Adrenal gland (tissue), 12 donors: Measurements from ENCODE around the gene IPO11. TPM values are rescaled to one million over a fixed set of nuclear protein-coding genes. Genes with fewer than 3 reads are reported as not detected.

Experiments used
- DNase-seq, 7 donors: peaks; one replicate each; pipeline ENCODE4 v3.0.0-alpha.2; 2019 to 2020
- H3K27ac ChIP-seq, 5 donors: fragments of 200-600 bp; sonication (generic) in 4 of 5; 1 replicate in 3 of 5; 2 replicates in 2 of 5; pipeline versions ENCODE4 v1.5.1 to v1.8.0; 2016 to 2020; ENCODE audit warnings: mild to moderate bottlenecking in 1 of 5
- H3K27me3 ChIP-seq: fragments of 200-600 bp; 2 replicates; pipeline ENCODE4 v1.8.0; 2021
- H3K36me3 ChIP-seq, 2 donors: fragments of 200-600 bp; replicated peaks in 1 of 2; 1 replicate in 1 of 2; 2 replicates in 1 of 2; pipeline versions ENCODE4 v1.5.1 to v1.8.0; 2018 to 2022
- H3K4me1 ChIP-seq, 2 donors: fragments of 200-600 bp; replicated peaks in 1 of 2; 1 replicate in 1 of 2; 2 replicates in 1 of 2; pipeline versions ENCODE4 v1.5.1 to v1.8.0; 2018 to 2021
- H3K4me3 ChIP-seq, 4 donors: fragments of 200-600 bp; sonication (generic) in 3 of 4; one replicate each; pipeline ENCODE4 v1.5.1; 2016 to 2018
- H3K9me3 ChIP-seq, 3 donors: fragments of 200-600 bp; sonication (generic) in 1 of 3; replicated peaks in 1 of 3; 1 replicate in 2 of 3; 2 replicates in 1 of 3; pipeline versions ENCODE4 v1.5.1 to v1.8.0; 2016 to 2021
- POLR2A ChIP-seq, 2 donors: fragments of 450-650 bp; IDR thresholded peaks; one replicate each; pipeline ENCODE4 v1.6.1; 2017; ENCODE audit warnings: antibody characterized with exemption in 2 of 2, mild to moderate bottlenecking in 2 of 2, moderate library complexity in 1 of 2
- WGBS, 4 donors: extraction: QIAGEN DNeasy Blood & Tissue Kit in 2 of 4; methylation state at CpG; one replicate each; pipeline versions ENCODE4 v1.1.5 to v1.1.7; 2013 to 2017; 5-methylcytosine and 5-hydroxymethylcytosine counted together
- intact Hi-C, 2 donors: fragments of 100-400 bp; cut with DNase I; formaldehyde crosslinking; loops; one replicate each; pipeline versions ENCODE4 v1.14.1 to v1.15.0; 2022 to 2023
- polyA plus RNA-seq, 3 donors: library from polyadenylated mRNA; stranded (reverse); fragments of 200-250 nt in 2 of 3; fragments of 350-450 nt in 1 of 3; fragmentation: Illumina TruSeq in 1 of 3; extraction: RNeasy Lipid Tissue Mini Kit (QIAGEN cat#74804) in 1 of 3; gene quantifications; one replicate each; pipeline ENCODE4 v1.2.3, GENCODE V29; 2013 to 2014
- total RNA-seq, 9 donors: library from RNA; depleted of rRNA in 4 of 9; stranded (reverse); fragments of >200 nt in 4 of 9; fragments of 120-200 nt in 1 of 9; fragmentation: NEBNext Ultra II Directional in 1 of 9; extraction: Animal tissue kit (Norgen Biotek cat#: 25700) in 1 of 9; gene quantifications; one replicate each; pipeline versions ENCODE4 v1.1.0 to v1.2.4, GENCODE V29; 2013 to 2023
- TF ChIP-seq, protein P1 (sequence below), 6 experiments: fragments of 450-650 bp in 4 of 6; fragments of 200-600 bp in 2 of 6; sonication (generic) in 1 of 6; IDR thresholded peaks; 1 replicate in 5 of 6; 2 replicates in 1 of 6; pipeline versions ENCODE4 v1.5.1 to v1.8.0; 2016 to 2021; ENCODE audit warnings: antibody characterized with exemption in 6 of 6, mild to moderate bottlenecking in 2 of 6, moderate library complexity in 1 of 6
- donor health status: healthy with polysubstance abuse.
- donor health status: Bipolar disorder and iron deficiency.
- donor health status: DM: yes; HTN: yes; CAD: no.
- donor health status: DM: no; HTN: no; CAD: no.
- donor health status: DM: no; HTN: no; CAD: no.
- donor health status: DM: yes; HTN: yes; CAD: no.

IPO11 gene
- total and polyA plus RNA-seq, 12 donors = 6.0 to 33.3 (median 23.7) TPM

GRCh38 chr5:62547945-62548630 is 135.5 kb downstream of the IPO11 start:
- Histone ChIP-seq H3K27ac (no peak overlapping the region), H3K27me3 (no peaks in the 10 kb centered on the region), H3K36me3 (no peaks in the 10 kb centered on the region), H3K4me3 (no peak overlapping the region), H3K9me3 (no peaks in the 10 kb centered on the region), H3K4me1 (no peaks in the 10 kb centered on the region)
- intact Hi-C loops = no loop called here
- whole genome bisulfite sequencing, 4 donors = 83 to 84% (median 83%) methylated on average over 3 of the region's 3 CpGs
- no peak for TF ChIP-seq POLR2A (IDR thresholded peaks at IDR 0.05)
- TF ChIP-seq, protein P1, sequence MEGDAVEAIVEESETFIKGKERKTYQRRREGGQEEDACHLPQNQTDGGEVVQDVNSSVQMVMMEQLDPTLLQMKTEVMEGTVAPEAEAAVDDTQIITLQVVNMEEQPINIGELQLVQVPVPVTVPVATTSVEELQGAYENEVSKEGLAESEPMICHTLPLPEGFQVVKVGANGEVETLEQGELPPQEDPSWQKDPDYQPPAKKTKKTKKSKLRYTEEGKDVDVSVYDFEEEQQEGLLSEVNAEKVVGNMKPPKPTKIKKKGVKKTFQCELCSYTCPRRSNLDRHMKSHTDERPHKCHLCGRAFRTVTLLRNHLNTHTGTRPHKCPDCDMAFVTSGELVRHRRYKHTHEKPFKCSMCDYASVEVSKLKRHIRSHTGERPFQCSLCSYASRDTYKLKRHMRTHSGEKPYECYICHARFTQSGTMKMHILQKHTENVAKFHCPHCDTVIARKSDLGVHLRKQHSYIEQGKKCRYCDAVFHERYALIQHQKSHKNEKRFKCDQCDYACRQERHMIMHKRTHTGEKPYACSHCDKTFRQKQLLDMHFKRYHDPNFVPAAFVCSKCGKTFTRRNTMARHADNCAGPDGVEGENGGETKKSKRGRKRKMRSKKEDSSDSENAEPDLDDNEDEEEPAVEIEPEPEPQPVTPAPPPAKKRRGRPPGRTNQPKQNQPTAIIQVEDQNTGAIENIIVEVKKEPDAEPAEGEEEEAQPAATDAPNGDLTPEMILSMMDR (IDR thresholded peaks at IDR 0.05) = no peak
- no peak for DNase-seq

GRCh38 chr5:62550103-62550502 is 137.5 kb downstream of the IPO11 start:
- TF ChIP-seq POLR2A (IDR thresholded peaks at IDR 0.05) = no peak
- TF ChIP-seq, protein P1 (IDR thresholded peaks at IDR 0.05) = no peak

DNA sequence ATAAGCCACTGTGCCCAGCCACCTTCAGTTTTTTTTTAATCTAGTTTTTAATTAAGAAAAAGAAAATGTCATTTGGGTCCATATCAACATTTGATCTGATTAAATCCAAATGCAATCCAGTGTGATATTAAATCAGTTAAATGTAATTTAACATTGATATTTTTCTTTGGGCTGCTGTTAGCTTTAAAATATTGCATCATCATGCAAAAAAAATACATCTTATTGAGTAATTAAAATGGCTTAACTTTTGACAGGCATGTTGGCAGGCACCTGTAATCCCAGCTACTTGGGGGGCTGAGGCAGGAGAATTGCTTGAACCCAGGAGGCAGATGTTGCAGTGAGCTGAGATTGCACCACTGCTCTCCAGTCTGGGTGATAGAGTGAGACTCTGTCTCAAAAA is 143.4 kb downstream of the IPO11 start:
- Histone ChIP-seq H3K4me1 (no peaks in the 10 kb centered on the region), H3K27ac (no peak overlapping the region), H3K4me3 (no peak overlapping the region), H3K36me3 (no peaks in the 10 kb centered on the region), H3K27me3 (no peaks in the 10 kb centered on the region), H3K9me3 (no peaks in the 10 kb centered on the region)
- intact Hi-C loops = no loop called here
- DNase-seq = no peak
- no peak for TF ChIP-seq POLR2A (IDR thresholded peaks at IDR 0.05)
- TF ChIP-seq, protein P1 (IDR thresholded peaks at IDR 0.05) = no peak

More at GRCh38 chr5:62550103-62550502, 137.5 kb downstream of the IPO11 start:
- no peaks in the 10 kb centered on the region for H3K4me1 ChIP-seq
- H3K27me3 ChIP-seq = no peaks in the 10 kb centered on the region
- H3K36me3 ChIP-seq = no peaks in the 10 kb centered on the region
- no peak overlapping the region for H3K4me3 ChIP-seq
- intact Hi-C loops = no loop called here
- H3K27ac ChIP-seq = no peak overlapping the region
- H3K9me3 ChIP-seq = no peaks in the 10 kb centered on the region
- no peak for DNase-seq
- 93 to 94% (median 94%) methylated on average over 2 of the region's 2 CpGs for WGBS, 4 donors

- no peaks in the 10 kb centered on the region for H3K9me3 ChIP-seq
- DNase-seq = no peak
- H3K27ac ChIP-seq = no peak overlapping the region
- TF ChIP-seq, protein P1 (IDR thresholded peaks at IDR 0.05) = no peak
- TF ChIP-seq POLR2A (IDR thresholded peaks at IDR 0.05) = no peak
- WGBS, 4 donors = 87 to 93% (median 90%) methylated on average over 3 of the region's 3 CpGs
- no peaks in the 10 kb centered on the region for H3K4me1 ChIP-seq
- H3K36me3 ChIP-seq = no peaks in the 10 kb centered on the region
- H3K27me3 ChIP-seq = no peaks in the 10 kb centered on the region
- intact Hi-C loops = no loop called here
- no peak overlapping the region for H3K4me3 ChIP-seq
These were observed 146.4 kb downstream of the IPO11 start for GRCh38 chr5:62558941-62559340.
